ENCODE results near the gene MAPK10. TPM values are rescaled to one million over a fixed set of nuclear protein-coding genes. Genes with fewer than 3 reads are reported as not detected.
A peak's percentile ranks its signal among the peaks of the same experiment; 100 is the strongest.

Gene MAPK10
- total and polyA plus RNA-seq, 8 donors: 16.1 to 44.4 (median 30.5) TPM

- no peaks in the 10 kb centered on the region for H3K4me1 ChIP-seq
- ATAC-seq: peak; percentile 46
- DNase-seq: no peak
- H3K4me3 ChIP-seq: no peak overlapping the region
- no peaks in the 10 kb centered on the region for H3K9me3 ChIP-seq
- no peaks in the 10 kb centered on the region for H3K36me3 ChIP-seq
- TF ChIP-seq CTCF (IDR thresholded peaks at IDR 0.05): peak in 1 of 2 donors; percentile 24
- no peaks in the 10 kb centered on the region for H3K27me3 ChIP-seq
- intact Hi-C loops (cut with DNase I): no loop called here
- H3K27ac ChIP-seq: no peak overlapping the region
Observed at GRCh38 chr4:86223472-86223871, 136.4 kb downstream of the MAPK10 start.

GRCh38 chr4:86221002-86221401, 138.9 kb downstream of the MAPK10 start:
- no peaks in the 10 kb centered on the region for H3K4me1 ChIP-seq
- intact Hi-C loops (cut with DNase I): no loop called here
- H3K4me3 ChIP-seq: no peak overlapping the region
- DNase-seq: no peak
- H3K27me3 ChIP-seq: no peaks in the 10 kb centered on the region
- no peak for TF ChIP-seq CTCF (IDR thresholded peaks at IDR 0.05)
- H3K27ac ChIP-seq: no peak overlapping the region
- no peaks in the 10 kb centered on the region for H3K9me3 ChIP-seq
- no peak for ATAC-seq
- H3K36me3 ChIP-seq: no peaks in the 10 kb centered on the region

GRCh38 chr4:86220121-86220520, 139.7 kb downstream of the MAPK10 start:
- H3K27me3 ChIP-seq: no peaks in the 10 kb centered on the region
- no peak overlapping the region for H3K4me3 ChIP-seq
- H3K27ac ChIP-seq: no peak overlapping the region
- no peak for ATAC-seq
- peaks cover 0 to under 1% of the 10 kb centered on the region in 2 donors for H3K9me3 ChIP-seq
- no peak for TF ChIP-seq CTCF (IDR thresholded peaks at IDR 0.05)
- H3K36me3 ChIP-seq: no peaks in the 10 kb centered on the region
- H3K4me1 ChIP-seq: no peaks in the 10 kb centered on the region
- DNase-seq: no peak
- intact Hi-C loops (cut with DNase I): no loop called here

- intact Hi-C loops (cut with DNase I): no loop called here
- peak overlapping the region; percentile 9 to 13 for H3K27ac ChIP-seq
- no peaks in the 10 kb centered on the region for H3K27me3 ChIP-seq
- peak in 2 of 4 donors; percentile 32 to 47 for DNase-seq
- no peak overlapping the region for H3K4me3 ChIP-seq
- ATAC-seq: peak; percentile 75
- TF ChIP-seq CTCF (IDR thresholded peaks at IDR 0.05): no peak
- H3K9me3 ChIP-seq: peaks cover 0 to 12% of the 10 kb centered on the region in 2 donors
- no peaks in the 10 kb centered on the region for H3K36me3 ChIP-seq
- no peaks in the 10 kb centered on the region for H3K4me1 ChIP-seq
Observed at GRCh38 chr4:86218746-86219473, 140.9 kb downstream of the MAPK10 start.

- no peaks in the 10 kb centered on the region for H3K27me3 ChIP-seq
- no peaks in the 10 kb centered on the region for H3K4me1 ChIP-seq
- ATAC-seq: no peak
- H3K9me3 ChIP-seq: no peaks in the 10 kb centered on the region
- H3K27ac ChIP-seq: no peak overlapping the region
- TF ChIP-seq CTCF (IDR thresholded peaks at IDR 0.05): no peak
- DNase-seq: no peak
- no peak overlapping the region for H3K4me3 ChIP-seq
- no peaks in the 10 kb centered on the region for H3K36me3 ChIP-seq
- intact Hi-C loops (cut with DNase I): no loop called here
Observed at GRCh38 chr4:86203176-86203575, 156.7 kb downstream of the MAPK10 start.

Data from left lung (tissue), 10 donors.